Measurements from ENCODE around the gene LRRC74B.
"Not testable (repeated sequence)": the region's sequence is repeated elsewhere in the genome, so short reads cannot be mapped to it uniquely, and the experiment has no call there.

Gene LRRC74B

DNA sequence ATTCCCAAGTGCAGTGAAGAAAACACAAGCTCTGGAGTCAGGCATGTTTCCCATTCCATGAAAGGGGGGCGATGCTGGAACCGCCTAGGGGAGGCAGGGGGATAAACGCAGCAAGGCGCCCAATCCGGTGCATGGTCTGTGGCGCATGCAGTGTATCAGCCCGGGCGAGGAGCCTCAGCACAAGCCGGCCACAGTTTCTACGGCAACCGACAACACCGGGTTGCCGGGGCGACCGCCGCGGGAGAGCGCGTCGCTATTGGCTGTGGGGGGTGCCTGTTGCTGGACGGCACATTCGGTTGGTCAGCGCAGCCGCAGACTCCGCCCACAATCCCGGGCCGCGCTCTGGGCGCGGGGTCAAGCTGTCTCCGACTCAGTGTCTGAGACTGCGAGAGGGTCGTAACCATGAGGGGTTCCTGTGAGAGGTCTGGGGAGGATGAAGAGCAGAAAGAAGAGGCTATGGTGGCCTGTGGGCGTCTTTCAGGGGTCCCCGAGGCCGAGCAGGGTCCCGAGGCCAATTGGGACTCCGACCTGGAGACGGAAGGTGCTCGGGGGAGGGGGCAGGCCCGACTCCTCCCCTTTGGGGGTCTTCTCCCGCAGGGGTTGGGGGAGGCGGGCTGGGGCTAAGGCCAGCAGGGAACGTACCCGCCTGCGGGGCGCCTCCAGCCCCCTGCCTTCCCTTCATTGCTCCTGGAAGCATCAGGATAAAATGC lies at the start of gene LRRC74B:
Gene LRRC74B (plus strand): TSS at position 362 of the 710 bp plus-strand sequence. CDS start 41 bp downstream, at position 403.
- peak; percentile 99 for DNase-seq (ENCODE audit: low spot score)

DNA sequence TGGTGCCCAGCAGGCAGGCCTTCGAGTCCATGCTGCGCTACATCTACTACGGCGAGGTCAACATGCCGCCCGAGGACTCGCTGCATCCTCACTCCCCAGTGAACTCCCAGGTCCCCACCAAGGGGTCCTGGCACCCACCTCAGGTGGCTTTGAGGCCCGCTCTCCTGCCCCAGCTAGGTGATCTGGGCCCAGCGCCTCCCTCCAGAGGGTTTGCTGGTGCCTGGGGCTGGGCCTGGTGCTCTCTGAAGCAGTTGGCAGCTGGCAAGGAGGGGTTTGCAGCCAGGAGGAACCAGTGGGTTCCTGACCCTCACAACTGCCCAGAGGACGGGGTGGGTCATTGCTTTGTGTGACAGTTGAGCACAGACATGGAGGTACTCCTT lies 49.7 kb upstream of the LRRC74B start:
- no peak for DNase-seq (ENCODE audit: low spot score)

- no peak for DNase-seq (ENCODE audit: low spot score)
These were observed 48.9 kb upstream of the LRRC74B start for GRCh38 chr22:20996598-20997535.

- no peak for DNase-seq (ENCODE audit: low spot score)
These were observed 48.0 kb upstream of the LRRC74B start for GRCh38 chr22:20997536-20998257.

- DNase-seq (ENCODE audit: low spot score) = no peak
These were observed 47.1 kb upstream of the LRRC74B start for GRCh38 chr22:20998411-20999336.

DNA sequence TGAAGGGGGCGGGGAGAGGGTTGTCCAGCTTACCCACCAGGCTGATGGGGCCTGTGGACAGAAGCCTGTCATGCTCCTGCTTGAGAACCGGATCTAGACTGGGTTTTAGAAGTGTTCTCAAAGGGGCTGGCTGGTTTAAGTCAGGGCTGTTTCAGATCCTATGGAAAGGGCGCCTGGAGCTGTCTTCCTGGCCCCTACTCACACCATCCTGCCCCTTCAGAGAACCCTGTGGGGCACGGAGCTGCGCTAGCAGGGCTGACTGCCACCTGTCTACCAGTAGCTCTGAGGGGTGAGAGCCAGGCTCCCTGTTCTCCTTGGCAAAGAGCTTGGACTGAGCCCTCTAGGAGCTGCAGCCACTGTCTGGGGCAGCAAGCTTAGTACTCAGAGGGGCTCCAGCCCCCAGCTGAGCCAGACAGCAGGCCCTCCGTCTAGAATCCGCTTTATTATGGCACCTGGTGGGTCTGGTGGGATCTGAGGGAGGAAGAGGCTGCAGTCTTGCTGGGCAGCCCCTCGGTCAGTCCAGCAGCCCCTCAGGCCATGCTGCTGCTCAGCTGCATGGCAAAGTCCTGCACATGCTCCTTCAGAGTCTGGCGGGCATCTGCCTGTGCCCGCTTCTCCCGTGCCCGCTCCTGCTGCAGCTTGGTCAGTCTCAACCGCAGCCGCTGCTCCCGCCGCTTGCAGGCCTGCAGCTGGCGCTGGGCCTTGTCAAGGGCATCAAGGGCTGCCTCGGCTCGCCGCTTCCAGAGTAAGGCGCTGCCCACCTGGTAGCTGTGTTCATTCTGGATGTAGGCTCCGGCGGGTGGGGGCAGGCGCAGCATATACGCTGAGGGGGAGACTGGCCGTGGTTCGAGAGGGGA lies 46.2 kb upstream of the LRRC74B start:
- DNase-seq (ENCODE audit: low spot score) = no peak

GRCh38 chr22:21000207-21000986 lies 45.3 kb upstream of the LRRC74B start:
- DNase-seq (ENCODE audit: low spot score) = no peak

- peak; percentile 34 for DNase-seq (ENCODE audit: low spot score)
These were observed 44.7 kb upstream of the LRRC74B start for GRCh38 chr22:21000987-21001600.

- peak; percentile 97 for DNase-seq (ENCODE audit: low spot score)
These were observed 44.0 kb upstream of the LRRC74B start, which contains the start of gene THAP7 for GRCh38 chr22:21001601-21002325. TSS of gene THAP7 (minus strand) at chr22:21002118. CDS start at chr22:21001911, 207 bp downstream.

- no peak for DNase-seq (ENCODE audit: low spot score)
These were observed 42.0 kb upstream of the LRRC74B start for GRCh38 chr22:21003782-21004181.

DNA sequence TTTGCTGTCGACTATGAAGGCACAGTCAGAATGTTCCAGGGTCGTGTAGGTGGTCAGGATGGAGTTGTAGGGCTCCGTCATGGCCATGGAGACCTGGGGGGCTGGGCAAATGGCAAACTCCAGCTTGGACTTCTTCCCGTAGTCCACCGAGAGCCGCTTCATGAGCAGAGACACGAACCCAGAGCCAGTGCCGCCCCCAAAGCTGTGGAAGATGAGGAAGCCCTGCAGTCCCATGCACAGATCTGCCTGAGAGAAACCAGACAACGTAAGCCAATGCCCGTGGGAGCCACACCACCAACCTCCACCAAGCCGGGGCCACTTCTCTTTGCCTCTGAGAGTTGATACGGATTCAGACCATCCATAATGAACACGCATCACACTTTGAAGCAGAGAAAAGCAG lies 36.5 kb upstream of the LRRC74B start:
- not testable (repeated sequence) for DNase-seq (ENCODE audit: low spot score)

GRCh38 chr22:21009638-21010425 lies 35.9 kb upstream of the LRRC74B start:
- DNase-seq (ENCODE audit: low spot score) = peak; percentile 84

- DNase-seq (ENCODE audit: low spot score) = no peak
These were observed 35.2 kb upstream of the LRRC74B start for GRCh38 chr22:21010426-21011113.

- DNase-seq (ENCODE audit: low spot score) = no peak
These were observed 33.0 kb upstream of the LRRC74B start for GRCh38 chr22:21012446-21013407.

- no peak for DNase-seq (ENCODE audit: low spot score)
These were observed 32.0 kb upstream of the LRRC74B start for GRCh38 chr22:21013657-21014201.
